Neural progenitor cell (in vitro differentiated cells): ENCODE results near the gene CAPZB.

Source experiments
- EZH2 ChIP-seq: fragments of 200-600 bp; sonication (generic); IDR thresholded peaks from 2 replicates; pipeline ENCODE4 v1.6.1; 2017; ENCODE audit warnings: antibody characterized with exemption, mild to moderate bottlenecking, moderate library complexity
- TF ChIP-seq, protein P1 (sequence below): fragments of 200-600 bp; sonication (generic); IDR thresholded peaks from 2 replicates; pipeline ENCODE4 v1.5.1; 2017; ENCODE audit warnings: antibody characterized with exemption, mild to moderate bottlenecking

DNA sequence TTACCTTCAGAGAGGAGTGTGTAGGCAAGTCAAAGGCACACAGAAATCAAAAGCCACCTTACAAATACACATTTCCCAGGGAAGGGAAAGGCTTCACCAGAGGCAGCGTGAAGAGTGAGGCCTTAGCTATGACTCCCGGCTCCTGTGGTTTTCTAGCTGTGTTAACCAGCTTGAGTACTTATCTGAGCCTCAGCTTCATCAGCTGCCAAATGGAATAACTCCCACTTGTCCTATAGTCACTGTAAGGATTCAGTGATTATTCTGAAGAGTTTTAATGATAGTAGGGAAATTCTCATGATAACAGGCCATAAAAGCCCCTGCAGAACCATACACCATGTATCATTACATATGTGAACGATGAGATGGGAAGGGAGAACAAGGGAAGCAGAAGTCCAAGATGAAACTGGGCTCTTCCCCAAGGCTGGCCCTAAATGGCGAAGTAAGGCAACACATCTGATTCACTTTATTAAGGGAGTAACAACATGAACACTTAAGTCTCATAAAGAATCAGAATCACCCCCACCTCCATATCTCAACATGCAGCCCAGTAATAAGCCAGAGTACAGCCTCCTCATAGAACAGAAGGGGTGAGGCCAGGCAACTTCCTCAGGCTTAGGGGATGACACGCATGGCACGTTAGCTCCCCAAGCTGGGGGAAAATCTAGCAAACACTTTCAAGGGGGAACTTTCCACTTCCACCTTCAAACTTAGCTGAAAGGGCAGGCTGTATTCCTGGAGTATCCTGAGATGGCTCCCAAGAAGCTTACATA is 109.5 kb downstream of the CAPZB start:
- TF ChIP-seq, protein P1, sequence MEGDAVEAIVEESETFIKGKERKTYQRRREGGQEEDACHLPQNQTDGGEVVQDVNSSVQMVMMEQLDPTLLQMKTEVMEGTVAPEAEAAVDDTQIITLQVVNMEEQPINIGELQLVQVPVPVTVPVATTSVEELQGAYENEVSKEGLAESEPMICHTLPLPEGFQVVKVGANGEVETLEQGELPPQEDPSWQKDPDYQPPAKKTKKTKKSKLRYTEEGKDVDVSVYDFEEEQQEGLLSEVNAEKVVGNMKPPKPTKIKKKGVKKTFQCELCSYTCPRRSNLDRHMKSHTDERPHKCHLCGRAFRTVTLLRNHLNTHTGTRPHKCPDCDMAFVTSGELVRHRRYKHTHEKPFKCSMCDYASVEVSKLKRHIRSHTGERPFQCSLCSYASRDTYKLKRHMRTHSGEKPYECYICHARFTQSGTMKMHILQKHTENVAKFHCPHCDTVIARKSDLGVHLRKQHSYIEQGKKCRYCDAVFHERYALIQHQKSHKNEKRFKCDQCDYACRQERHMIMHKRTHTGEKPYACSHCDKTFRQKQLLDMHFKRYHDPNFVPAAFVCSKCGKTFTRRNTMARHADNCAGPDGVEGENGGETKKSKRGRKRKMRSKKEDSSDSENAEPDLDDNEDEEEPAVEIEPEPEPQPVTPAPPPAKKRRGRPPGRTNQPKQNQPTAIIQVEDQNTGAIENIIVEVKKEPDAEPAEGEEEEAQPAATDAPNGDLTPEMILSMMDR, result no peak
- TF ChIP-seq EZH2, result no peak
